Glutamatergic neuron (in vitro differentiated cells): ENCODE data around the gene KPRP. TPM values are rescaled to one million over a fixed set of nuclear protein-coding genes. Genes with fewer than 3 reads are reported as not detected.

Experiments used
- DNase-seq: peaks from one replicate; pipeline ENCODE4 v3.0.0; 2022
- H3K27ac Mint-ChIP-seq: one replicate; pipeline ENCODE4 v1.8.0; 2020; ENCODE audit warnings: mild to moderate bottlenecking, mixed read lengths, inconsistent platforms; ENCODE audit not compliant: unreplicated experiment
- H3K27me3 Mint-ChIP-seq: one replicate; pipeline ENCODE4 v1.8.0; 2020; ENCODE audit warnings: mild to moderate bottlenecking, moderate library complexity, mixed read lengths, inconsistent platforms; ENCODE audit not compliant: unreplicated experiment
- H3K36me3 Mint-ChIP-seq: one replicate; pipeline ENCODE4 v1.8.0; 2020; ENCODE audit warnings: mild to moderate bottlenecking, mixed read lengths, inconsistent platforms; ENCODE audit not compliant: unreplicated experiment
- H3K4me1 Mint-ChIP-seq: one replicate; pipeline ENCODE4 v1.8.0; 2020; ENCODE audit warnings: mild to moderate bottlenecking, low read depth, mixed read lengths, inconsistent platforms; ENCODE audit not compliant: unreplicated experiment
- H3K4me3 Mint-ChIP-seq: one replicate; pipeline ENCODE4 v1.8.0; 2020; ENCODE audit warnings: mild to moderate bottlenecking, mixed read lengths, inconsistent platforms; ENCODE audit not compliant: unreplicated experiment
- H3K9me3 Mint-ChIP-seq: one replicate; pipeline ENCODE4 v1.8.0; 2020; ENCODE audit warnings: mild to moderate bottlenecking, moderate library complexity, mixed read lengths, inconsistent platforms; ENCODE audit not compliant: unreplicated experiment
- CTCF ChIP-seq: fragments of 200-600 bp; sonication (generic); IDR thresholded peaks from one replicate; pipeline ENCODE4 v1.5.0; 2021; ENCODE audit not compliant: partially characterized antibody, unreplicated experiment
- total RNA-seq: library from RNA; stranded (reverse); fragmentation: NEBNext Ultra II Directional; extraction: Animal tissue kit (Norgen Biotek cat#: 25700); gene quantifications from one replicate; pipeline ENCODE4 v1.2.1, GENCODE V29; 2021; ENCODE audit not compliant: unreplicated experiment

Gene KPRP
- total RNA-seq, 1 donor from 2014 or later, result not detected

GRCh38 chr1:152745765-152746444, 11.9 kb upstream of the KPRP start:
- no peaks in the 10 kb centered on the region for H3K36me3 Mint-ChIP-seq
- no peak overlapping the region for H3K4me3 Mint-ChIP-seq
- no peaks in the 10 kb centered on the region for H3K4me1 Mint-ChIP-seq
- TF ChIP-seq CTCF, result no peak
- no peak for DNase-seq
- no peaks in the 10 kb centered on the region for H3K9me3 Mint-ChIP-seq
- H3K27ac Mint-ChIP-seq, result no peak overlapping the region
- H3K27me3 Mint-ChIP-seq, result peaks cover 3% of the 10 kb centered on the region

- no peaks in the 10 kb centered on the region for H3K9me3 Mint-ChIP-seq
Measured at GRCh38 chr1:152747831-152748230, 10.0 kb upstream of the KPRP start.

GRCh38 chr1:152752225-152752624, 5.6 kb upstream of the KPRP start:
- H3K9me3 Mint-ChIP-seq, result no peaks in the 10 kb centered on the region
- no peak for DNase-seq
- no peaks in the 10 kb centered on the region for H3K27me3 Mint-ChIP-seq
- no peak overlapping the region for H3K4me3 Mint-ChIP-seq
- no peak overlapping the region for H3K27ac Mint-ChIP-seq
- H3K4me1 Mint-ChIP-seq, result no peaks in the 10 kb centered on the region
- H3K36me3 Mint-ChIP-seq, result no peaks in the 10 kb centered on the region
- no peak for TF ChIP-seq CTCF

More at GRCh38 chr1:152747831-152748230, 10.0 kb upstream of the KPRP start:
- Mint-ChIP-seq H3K27me3 (peaks cover 3% of the 10 kb centered on the region), H3K27ac (no peak overlapping the region), H3K4me1 (no peaks in the 10 kb centered on the region), H3K36me3 (no peaks in the 10 kb centered on the region), H3K4me3 (no peak overlapping the region)
- no peak for TF ChIP-seq CTCF
- DNase-seq, result no peak

- no peaks in the 10 kb centered on the region for H3K9me3 Mint-ChIP-seq
Measured at GRCh38 chr1:152753586-152753985, 4.2 kb upstream of the KPRP start.

More at GRCh38 chr1:152753586-152753985, 4.2 kb upstream of the KPRP start:
- Mint-ChIP-seq H3K36me3 (no peaks in the 10 kb centered on the region), H3K4me3 (no peak overlapping the region), H3K4me1 (no peaks in the 10 kb centered on the region), H3K27me3 (no peaks in the 10 kb centered on the region), H3K27ac (no peak overlapping the region)
- no peak for DNase-seq
- no peak for TF ChIP-seq CTCF
